DMS153 treated with DMSO at 0.1 percent for 48 hours (cell line): Measurements from ENCODE around the gene ESRP2.

Experiments used
- DNase-seq: peaks from one replicate; lab custom pipeline; 2025; ENCODE audit not compliant: unreplicated experiment; lab: John Stamatoyannopoulos, UW

The ESRP2 gene

DNA sequence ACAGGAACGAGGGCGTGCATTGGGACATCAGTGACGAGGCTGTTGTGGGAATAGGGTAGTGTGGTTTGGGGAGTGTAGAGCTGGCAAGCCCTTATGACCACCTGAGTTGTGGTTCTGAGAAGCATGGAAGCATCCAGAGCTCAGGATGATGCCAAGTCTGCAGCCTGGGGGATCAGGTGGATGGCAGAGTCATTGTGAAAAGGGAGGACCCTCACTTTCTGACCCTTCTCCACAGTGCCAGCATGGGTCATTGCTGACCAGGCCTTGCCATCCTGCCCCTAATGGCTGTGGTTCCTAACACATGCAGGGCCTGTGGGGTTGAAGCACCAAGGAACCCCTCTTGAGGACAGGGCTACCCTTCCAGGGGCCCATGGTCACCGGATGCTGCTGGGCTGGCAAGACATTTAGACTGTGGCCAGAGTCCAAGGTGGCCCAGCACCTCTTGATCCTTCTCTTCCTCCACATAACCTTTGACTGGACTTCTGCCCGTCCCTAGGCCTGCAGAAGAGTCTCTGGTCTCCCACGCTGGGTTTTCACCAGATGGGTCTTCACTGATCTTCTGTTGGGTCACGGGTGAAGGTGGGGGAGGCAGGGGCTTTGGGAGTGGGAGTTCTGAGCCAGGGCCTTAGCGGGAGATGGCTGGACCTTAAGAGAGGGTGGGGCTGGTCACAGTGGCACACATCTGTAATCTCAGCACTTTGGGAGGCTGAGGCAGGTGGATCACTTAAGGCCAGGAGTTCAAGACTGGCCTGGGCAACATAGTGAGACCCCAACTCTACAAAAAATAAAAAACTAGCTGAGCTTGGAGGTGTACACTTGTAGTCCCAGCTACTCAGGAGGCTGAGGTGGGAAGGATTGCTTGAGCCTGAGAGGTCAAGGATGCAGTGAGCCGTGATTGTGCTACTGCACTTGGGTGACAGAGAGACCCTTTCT lies 7.3 kb upstream of the ESRP2 start:
- DNase-seq, result no peak

DNA sequence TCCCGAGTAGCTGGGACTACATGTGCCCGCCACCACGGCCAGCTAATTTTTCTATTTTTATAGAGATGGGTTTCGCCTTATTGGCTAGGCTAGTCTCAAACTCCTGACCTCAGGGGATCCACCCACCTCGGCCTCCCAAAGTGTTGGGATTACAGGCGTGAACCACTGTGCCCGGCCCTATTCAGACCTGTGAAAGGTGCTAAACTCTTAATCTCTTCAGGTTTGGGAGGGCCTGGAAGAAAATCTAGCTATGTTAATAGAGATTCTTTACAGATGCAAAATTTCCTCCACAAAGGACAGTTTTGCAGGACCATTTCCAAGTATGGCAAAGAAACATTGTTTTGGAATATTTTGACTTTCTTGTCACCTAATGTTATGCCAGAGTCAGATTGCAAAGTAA lies 6.2 kb upstream of the ESRP2 start:
- DNase-seq, result no peak

DNA sequence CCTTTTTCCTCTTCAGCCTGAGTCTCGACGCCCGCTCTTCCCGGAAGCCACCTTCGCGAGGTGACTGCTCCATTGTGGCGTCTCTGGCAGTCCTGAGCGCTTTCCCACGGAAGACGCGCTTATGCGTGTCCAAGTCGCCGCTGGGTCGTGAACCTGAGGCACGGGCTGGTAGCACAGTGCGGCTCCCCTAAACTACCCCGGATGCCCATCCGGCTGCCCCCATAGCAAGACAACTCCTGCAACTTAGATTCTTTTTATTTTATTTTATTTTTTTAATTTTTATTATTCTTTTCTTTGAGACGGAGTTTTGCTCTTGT lies 2.1 kb upstream of the ESRP2 start:
- no peak for DNase-seq

DNA sequence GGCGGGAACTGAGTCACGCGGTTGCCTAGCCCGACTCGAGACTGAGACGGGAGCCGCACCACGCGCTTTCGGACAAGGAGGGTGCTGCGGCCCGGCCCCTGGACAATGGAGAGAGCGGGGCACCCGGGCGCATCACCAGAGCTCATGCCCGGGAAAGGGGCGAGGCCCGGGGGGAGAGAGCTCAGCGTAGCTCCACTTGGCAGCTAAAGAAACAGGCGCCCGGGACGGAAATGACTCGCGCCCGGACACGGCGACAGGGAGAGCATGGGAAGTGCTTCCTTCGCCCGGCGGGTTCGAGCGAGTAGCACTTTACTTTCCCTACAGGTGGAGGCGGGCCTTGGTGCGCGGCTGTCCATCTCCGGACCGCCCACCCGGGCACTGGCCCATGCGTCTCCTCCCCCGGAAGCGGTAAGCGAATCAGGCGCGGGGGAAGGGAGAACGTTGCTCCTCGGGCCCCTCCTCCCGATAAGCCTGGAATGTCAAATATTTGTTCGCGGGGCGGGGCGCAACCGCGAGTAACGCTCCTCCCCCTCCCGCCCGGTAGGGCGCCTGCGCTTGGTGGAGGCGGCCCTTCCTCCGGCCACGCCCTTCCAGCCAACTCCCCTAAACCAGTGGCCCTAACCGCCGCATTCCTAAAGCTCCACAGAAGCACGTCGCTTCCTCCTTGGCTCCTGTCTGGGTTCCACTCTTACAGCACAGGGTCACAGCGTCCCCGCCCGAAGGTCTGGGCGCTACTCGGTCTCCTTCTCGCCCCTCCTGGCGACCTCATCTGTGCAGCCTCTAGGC lies 1.5 kb upstream of the ESRP2 start:
- peak; percentile 98 for DNase-seq

DNA sequence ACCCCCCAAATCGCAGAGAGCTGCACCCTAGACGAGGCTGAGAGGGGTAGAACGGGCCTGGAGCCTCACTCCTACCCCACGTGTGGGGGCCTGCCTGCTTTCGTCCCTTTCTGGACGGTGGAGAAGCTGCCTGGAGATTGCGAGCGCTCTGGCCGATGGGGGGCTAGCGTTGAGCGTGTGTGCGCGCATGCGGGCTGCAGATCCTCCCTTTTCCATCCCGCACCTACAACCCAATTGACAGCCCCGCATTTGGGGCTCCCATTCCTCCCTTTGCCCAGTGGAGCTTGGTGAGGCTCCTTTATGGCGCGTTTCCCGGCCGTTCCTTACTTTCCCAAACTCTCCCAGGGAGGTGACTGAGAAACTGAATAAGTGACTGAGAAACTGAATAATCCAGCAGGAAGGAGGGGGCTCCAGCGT lies 907 bp upstream of the ESRP2 start:
- DNase-seq, result no peak

DNA sequence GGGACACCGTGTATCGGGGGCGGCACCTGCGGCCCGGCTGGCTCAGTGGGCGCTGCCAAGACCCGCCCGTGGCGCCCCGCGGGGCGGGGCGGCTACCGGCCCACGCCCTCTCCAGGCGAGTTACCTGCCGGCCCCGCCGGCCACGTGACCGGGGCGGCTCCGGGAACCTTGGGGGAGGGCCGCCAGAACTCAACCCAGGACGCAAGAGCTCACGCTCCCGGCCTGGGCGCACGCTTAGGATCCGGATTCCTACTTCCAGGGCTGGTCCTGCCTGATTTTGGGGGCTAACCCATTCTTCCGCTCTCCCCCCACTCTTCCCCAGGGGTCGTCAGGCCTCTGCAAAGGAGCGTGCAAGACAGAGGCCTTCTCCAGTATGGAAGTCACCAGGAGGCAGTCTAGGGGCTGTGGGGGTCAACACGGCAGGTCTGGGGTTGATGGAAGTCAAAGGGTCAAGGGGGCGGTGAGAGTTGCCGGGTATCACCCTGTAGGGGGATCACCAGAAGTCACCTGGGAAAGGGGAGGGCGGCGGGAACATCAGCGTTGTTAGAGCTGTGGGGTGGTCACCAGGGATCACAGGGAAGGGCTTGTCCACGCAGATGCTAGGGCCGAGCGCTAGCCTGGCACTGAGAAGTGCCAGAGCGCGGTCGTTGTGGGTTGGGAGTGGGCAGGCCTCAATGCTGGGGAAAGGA lies 354 bp upstream of the ESRP2 start:
- peak; percentile 66 for DNase-seq

DNA sequence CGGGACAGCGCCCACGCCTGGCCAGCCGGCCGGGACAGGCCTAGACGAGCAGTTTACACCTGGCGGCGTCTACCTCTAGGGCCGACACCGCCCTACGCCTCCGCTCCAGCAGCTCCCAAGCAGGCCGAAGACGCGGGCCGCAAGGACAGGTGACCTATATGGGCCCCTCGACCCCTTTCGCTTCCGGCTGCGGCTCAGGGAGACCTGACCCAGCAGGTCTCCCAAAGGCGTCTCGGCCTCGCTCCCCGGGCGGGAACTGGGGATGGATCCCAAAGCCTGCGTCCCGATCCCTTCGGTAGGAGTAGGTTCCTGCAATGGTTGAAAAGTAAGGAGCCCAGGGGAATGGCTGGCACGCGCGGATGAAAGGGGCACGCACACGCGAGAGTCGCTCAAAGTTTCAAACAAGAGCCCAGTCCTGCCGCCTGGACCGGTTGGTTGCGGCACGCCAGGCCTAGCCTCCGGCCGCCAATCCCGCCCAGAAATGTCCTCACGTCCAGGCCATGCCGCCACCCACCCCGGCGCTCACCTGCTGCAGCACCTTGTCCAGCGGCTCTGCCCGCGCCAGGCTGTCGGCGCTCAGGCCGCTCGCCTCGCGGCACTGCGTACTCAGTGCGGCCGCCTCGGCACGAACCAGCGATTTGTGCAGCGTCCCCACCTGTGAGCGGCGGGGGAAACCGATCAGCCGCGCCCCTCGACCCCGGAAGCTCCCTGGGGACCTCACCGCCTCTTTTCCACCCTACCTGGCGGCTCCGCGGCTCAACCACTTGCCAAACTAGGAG lies 630 bp downstream of the ESRP2 start:
- peak; percentile 50 for DNase-seq

DNA sequence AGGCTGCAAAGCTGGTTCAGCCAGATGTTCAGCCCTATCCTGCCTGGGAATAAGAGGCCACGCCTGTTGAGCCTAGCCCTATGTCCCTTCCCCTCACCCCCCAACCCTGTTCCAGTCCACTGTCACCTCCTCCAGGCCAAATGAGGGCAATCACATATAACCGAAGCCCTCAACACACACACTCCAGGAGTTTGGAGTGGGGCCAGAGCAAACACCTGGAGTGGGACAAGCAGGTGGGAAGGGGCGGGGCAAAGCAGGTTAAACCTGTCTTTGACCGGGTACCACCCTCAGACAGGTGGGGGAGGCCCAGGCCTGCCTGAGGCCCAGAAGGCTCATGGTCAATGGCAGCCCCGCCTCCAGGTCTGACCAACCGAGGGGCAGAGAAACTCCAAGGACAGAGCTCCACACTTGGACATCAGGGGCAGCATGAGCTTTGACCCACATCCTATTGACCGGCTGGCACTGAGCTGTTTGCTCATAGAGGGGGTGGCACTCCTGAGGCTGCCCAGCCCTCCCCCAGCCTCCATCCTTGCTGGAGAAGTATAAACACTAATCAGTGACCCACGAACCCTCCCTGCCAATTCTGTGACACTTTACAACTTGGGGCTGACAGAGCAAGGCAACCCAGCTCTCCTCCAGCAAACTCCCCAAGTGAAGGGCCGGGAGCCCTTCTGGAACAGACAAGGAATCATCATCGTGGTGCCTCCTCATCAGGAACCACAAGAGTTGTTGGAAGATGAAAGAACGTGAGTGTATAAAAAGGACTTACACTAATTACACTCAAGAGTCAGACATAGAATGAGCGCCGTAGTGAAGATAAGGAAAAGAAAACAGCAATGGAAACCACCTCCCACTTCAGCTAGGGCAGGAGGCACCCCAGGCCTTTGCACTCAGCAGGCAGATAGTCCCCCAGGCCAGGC lies 1.5 kb downstream of the ESRP2 start:
- peak; percentile 92 for DNase-seq

DNA sequence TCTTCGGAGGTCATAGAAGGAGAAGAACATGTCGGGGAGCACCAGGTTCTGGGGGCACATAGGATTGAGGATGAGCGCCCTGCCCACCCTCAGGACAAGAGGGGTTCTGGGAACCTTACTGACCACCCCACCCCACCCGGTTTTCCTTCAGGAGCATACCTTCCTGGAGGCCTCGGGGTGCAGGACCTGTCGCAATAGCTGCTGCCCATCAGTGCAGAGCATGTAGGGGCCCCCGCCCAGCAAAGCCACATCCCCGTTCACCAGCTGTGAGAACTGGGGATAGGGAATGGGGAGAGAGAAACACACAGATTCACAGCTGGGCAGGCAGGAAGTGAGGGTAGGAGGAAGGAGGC lies 2.1 kb downstream of the ESRP2 start:
- no peak for DNase-seq

DNA sequence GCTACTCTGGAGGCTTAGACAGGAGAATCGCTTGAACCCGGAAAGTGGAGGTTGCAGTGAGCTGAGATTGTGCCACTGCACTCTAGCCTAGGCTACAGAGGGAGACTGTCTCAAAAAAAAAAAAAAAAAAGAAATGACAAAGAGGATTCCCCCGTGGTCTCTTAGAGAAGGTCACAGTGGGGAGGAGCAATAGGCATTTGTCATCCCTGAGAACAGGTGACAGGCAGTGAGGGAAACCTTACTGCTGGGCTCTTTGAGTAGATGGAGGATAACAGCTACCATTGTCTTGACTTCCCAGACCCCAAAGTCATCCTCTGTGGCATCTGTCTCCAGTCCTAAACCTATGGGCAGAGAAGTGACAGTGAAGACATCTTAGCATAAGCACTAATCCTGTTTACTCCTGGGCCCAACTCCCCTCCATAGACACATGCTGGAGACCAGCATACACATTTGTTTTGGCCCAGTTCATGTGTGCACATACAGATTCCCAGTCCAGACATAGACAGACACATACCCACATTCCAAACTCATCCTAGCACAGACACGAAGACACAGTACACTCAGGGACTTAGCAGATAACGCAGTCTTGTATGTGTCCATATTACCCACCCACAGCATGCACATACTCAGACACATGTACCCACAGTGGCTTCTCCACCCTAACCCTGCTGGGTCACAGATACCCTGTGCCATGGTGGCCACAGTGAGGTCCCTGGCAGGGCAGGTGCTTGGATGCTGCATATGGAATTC lies 2.7 kb downstream of the ESRP2 start:
- no peak for DNase-seq

DNA sequence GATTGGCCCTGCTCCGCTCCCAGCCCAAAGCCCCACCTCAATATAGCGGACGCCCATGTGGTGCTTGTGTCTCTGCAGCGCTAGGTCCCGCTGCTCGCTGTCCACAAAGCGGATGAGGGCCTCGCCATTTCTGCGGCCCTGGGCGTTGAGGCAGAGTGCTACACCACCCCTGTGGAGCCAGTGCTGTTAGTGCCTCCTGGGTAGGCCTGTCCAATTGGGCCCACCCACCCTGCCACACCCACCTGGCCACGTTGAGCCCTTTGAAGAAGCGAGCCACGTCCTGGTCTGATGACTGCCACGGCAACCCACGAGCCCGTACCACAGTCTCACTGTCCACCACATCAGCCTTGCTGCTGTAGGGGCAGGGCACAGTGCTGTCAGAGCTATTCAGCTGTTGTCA lies 3.6 kb downstream of the ESRP2 start:
- DNase-seq, result no peak

DNA sequence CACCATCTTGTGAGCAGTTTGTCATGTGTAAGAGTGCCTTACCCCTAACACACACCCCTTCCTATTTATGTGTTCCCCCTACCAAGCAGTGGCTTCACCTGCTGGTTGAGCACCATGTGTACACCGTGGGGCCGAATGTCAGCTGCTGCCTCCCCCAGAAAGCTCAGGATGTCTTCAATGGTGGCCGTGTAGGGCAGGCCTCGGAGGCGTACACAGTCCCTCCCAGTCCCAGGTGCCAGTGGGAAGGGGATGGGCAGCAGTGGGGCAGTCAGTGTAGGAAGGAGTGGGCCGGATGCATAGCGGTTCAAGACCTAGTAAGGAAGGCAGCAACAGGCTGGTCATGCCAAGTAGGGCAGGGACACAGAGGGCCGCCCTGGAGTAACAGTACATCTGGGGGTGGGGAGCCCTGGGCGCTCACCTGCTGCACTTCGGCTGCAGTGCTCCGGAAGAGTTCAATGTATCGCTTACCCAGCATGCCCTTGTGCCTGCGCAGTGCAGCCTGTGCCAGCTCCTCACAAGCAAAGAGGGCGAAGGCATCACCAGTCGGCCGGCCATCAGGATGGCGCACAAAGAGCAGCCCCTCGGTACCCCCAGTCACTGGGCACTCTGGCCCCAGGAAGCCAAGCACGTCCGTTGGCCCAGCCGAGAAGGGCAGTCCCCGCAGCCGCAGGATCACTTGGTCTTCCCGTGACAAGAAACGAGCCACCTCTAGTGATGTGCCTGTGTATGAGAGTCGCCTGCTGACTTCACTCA lies 4.4 kb downstream of the ESRP2 start:
- DNase-seq, result no peak

DNA sequence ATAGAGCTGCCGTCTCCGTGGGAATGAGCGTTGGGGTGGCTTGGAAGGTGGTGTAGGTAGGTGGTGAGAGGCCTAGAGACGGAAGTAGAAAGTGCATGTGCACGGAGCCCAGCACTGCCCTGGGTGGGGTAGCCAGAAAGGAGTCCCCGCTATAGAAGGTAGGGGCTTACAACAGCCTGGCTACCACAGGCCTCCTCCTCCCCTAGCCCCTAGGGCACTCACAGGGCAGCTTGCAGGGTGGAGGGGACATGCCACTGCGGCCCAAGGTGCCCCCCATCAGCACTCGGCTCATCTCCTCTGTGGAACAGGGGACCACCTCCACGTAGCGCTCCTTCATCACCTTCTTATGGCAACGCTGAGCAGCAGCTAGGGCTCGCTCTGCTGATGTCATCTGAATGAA lies 5.0 kb downstream of the ESRP2 start:
- no peak for DNase-seq

DNA sequence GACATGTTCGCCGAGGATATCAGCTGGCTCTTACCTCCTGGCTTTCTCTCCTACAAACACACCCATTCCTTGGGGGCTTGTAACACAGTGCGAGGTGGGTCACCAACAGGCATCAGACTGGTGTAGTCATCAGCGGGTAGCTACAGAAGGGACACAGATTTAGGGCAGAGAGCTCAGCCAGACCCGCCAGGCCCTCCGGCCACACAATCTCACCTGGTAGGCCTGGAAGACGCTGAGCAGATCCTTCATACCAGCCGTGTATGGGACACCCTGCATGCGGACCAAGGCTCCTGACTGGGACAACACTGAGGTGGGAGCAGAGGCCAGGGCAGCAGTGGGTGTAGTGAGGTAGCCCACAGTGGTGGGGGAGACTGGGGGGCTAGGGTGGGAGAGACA lies 5.8 kb downstream of the ESRP2 start:
- DNase-seq, result no peak

DNA sequence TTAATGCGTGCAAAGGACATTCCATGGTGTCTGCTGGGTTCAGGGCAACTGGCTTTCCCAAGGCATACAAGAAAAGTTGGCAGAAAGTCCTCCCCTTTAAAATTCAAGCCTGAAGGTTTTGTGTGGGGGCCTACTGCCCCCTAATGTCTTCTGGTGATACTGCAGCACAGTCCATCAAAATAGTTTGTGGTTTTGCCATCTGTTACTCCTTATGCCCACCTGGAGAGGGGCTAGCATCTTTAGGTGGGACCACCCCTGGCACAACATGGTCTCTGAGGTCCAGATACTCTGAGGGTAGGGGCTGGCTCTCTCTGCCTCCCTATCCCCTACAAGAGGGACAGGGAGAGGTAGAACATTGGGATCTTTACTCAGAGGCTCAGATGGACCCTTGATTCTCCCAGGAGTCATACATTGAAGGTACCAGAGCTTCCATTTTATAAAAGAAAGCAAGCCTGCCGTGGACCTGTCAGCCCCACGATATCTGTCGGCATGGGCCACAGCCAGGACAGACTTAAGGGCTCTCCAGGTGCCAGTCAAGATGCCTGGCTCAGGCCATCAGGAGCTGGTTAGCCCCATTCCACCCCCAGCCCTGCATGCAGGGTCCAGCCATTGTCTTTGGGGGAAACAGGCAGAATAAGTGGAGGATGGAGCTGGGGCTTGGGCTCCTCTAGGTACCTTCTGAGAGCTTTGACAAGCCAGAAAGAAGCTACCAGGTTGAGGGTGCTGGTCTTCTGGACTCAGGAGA lies 6.3 kb downstream of the ESRP2 start:
- DNase-seq, result peak; percentile 18

DNA sequence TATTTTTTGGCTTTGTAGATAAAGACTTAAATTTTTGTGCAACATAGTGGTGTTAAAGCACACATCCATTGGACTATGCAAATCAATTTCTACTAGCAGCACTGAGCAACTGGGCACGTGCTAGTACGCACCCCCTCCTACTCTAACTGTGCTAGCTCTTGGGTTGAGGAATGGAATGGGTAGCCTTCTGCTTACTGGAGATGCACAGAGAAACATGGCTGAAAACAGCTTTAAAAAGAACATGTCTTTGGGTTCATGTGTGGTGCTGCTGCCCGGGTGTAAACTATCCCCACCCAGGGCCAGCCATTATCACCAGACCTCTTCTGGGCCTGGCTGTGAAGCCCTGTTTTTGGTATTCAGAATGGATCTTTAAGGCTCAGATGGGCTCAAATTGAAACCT lies 7.3 kb downstream of the ESRP2 start:
- no peak for DNase-seq

DNA sequence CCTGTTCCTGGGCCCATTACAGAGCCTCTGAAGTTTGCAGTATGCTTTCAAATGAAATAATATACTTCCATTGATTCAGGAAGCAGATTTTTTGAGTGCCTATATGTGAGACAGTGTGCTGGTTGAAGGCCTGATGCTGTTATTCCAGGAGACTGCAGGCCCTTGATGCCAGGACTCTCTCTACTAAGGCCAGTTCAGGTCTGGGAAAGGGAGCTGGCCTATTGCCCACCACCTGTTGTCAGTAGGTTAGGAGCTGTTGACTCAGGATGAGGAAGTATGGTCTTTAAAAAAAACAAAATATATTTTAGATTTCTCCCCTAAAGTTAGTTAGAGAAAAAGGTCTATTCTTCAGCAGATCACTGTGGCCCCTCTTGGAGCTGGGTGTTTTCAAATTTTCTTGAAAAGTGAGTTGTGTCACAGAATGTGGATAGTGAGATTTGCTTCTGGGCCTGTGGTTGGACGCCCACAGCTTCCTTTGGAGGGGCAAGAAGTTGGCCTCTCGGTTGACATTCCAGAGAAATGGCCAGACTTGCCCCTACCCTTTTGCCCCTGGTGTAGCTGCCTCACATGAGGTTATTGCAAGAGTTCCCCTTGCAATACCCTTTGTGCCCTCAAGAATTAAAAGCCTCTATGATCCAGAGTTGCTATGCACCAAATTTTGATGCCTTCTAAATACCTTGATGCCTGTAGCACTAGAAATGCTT lies 7.9 kb downstream of the ESRP2 start:
- DNase-seq, result no peak
